GM12801 (cell line): ENCODE measurements around the gene CR1L.

Experiments used
- TF ChIP-seq, protein P1 (sequence below): IDR thresholded peaks from one replicate; pipeline ENCODE4 v1.5.1; 2011; ENCODE audit warnings: control low read depth; ENCODE audit not compliant: insufficient read length; ENCODE audit errors: extremely low read depth

The CR1L gene

DNA sequence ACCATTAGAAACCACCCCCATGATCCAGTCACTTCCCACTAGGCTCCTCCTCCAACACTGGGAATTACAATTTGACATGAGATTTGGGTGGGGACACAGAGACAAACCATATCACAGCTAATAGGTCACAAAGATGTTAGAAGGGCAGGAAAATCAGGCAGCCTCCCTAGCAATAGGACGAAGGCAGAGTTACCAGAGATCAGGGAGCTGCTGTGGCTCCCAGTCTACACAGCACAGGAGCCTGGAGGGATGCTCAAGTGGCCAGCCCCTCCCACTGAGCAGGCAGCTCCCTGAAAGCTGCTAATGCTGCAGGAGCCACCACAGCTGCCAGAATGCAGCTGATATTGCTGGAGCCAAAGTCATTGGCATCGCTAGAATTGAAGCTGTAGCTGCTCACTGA lies 51.0 kb downstream of the CR1L start:
- TF ChIP-seq, protein P1, sequence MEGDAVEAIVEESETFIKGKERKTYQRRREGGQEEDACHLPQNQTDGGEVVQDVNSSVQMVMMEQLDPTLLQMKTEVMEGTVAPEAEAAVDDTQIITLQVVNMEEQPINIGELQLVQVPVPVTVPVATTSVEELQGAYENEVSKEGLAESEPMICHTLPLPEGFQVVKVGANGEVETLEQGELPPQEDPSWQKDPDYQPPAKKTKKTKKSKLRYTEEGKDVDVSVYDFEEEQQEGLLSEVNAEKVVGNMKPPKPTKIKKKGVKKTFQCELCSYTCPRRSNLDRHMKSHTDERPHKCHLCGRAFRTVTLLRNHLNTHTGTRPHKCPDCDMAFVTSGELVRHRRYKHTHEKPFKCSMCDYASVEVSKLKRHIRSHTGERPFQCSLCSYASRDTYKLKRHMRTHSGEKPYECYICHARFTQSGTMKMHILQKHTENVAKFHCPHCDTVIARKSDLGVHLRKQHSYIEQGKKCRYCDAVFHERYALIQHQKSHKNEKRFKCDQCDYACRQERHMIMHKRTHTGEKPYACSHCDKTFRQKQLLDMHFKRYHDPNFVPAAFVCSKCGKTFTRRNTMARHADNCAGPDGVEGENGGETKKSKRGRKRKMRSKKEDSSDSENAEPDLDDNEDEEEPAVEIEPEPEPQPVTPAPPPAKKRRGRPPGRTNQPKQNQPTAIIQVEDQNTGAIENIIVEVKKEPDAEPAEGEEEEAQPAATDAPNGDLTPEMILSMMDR: no peak

DNA sequence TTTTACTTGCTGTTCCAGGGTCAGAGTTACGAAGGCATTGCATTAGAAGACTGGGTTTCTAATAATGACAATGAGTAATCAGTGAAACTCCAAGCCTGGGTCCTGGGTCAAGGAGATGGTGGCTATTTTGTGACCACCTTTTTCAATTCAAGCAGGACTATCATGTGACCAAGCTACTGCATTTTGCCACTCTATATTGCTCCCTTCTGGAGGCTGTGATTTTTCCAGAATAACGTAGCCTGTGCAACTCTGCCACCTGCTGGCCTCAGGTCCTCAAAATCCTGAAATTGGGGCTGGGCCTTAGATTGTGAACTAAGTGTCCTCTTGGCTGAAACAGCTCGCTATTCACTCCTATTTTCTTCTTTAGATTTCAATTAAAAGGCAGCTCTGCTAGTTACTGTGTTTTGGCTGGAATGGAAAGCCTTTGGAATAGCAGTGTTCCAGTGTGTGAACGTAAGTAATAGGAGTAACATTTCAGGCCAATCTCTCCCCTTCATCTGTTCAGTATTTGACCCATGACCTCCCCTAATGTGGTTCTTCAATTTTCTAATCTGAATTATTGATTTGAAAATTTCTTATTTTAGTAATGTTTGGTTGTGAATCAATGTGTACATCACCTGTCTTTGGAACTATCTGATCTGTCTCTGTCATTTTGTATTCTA lies 54.0 kb downstream of the CR1L start:
- TF ChIP-seq, protein P1: no peak

DNA sequence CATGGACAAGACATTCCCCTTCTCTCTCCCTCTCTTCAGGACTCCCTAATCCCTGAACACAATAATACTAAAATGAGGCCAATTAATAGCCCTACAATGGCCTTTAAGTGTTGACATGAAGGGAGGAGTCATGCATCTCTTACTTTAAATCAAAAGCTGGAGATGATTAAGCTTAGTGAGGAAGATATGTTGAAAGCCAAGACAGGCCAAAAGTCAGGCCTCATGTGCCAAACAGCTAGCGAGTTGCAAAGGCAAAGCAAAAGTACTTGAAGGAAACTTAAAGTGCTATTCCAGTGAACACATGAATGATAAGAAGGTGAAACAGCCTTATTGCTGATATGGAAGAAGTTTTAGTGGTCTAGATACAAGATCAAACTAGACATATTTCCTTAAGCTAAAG lies 57.4 kb downstream of the CR1L start:
- TF ChIP-seq, protein P1: no peak

DNA sequence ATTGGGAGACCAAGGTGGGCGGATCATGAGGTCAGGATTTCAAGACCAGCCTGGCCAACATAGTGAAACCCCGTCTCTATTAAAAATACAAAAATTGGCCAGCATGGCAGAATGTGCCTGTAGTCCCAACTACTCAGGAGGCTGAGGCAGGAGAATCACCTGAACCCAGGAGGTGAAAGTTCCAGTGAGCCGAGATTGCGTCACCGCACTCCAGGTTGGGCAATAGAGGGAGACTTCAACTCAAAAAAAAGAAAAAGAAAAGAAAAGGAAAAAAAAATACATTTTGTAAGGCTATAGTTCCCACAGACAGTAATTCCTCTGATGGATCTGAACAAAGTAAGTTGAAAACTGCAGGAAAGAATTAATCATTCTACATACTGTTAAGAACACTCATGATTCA lies 58.8 kb downstream of the CR1L start:
- TF ChIP-seq, protein P1: no peak

DNA sequence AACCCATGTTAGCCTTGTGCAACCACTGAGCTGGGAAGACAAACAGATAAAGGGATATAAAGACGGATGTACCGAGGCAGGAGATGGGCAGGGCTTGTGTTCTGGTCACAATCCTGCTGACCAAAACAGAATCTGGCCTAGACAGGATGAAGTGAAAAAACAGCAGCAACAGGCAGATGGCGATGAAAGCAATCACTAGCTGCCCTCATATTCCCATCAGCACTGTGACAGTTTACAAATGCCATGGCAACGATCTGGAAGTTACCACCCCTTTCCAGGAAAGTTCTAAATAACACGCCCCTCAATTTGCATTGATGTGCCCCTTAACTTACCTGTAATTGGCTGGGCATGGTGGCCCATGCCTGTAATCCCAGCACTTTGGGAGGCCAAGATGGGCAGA lies 66.4 kb downstream of the CR1L start:
- TF ChIP-seq, protein P1: no peak

DNA sequence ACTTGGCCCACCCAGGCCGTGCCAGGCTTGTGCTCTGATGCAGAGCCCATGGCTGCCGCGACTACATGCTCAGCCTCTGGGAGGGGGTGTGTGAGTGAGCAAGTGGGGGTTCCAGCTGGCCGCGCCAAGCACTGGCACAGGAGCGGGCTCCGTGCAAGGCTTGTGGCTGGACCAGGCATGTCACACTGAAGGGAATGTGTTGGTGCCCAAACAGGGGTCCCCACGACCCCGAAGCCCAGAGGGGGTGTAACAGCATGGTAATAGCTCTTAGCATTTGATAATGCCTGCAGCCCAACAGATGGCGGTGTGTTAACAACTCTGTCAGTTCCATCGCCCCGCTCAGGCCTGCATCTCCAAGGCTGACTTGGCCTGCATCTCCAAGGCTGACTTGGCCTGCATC lies 68.6 kb downstream of the CR1L start:
- TF ChIP-seq, protein P1: no peak

DNA sequence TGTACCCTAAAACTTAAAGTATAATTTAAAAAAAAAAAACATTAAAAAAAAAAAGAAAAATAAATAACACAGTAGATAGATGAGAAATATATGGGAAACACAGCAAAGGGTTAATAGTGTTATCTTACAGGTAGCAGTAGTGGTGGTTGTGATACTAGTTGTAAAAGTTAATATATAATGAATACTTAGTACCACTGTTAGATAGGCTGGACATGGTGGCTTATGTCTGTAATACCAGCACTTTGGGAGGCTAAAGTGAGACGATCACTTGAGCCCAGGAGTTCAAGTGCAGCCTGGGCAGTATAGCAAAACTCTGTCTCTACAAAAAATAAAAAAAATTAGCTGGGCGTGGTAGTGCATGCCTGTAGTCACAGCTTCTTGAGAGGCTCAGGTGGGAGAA lies 74.3 kb downstream of the CR1L start:
- TF ChIP-seq, protein P1: no peak
